ENCODE measurements around the gene KSR1.

DNA sequence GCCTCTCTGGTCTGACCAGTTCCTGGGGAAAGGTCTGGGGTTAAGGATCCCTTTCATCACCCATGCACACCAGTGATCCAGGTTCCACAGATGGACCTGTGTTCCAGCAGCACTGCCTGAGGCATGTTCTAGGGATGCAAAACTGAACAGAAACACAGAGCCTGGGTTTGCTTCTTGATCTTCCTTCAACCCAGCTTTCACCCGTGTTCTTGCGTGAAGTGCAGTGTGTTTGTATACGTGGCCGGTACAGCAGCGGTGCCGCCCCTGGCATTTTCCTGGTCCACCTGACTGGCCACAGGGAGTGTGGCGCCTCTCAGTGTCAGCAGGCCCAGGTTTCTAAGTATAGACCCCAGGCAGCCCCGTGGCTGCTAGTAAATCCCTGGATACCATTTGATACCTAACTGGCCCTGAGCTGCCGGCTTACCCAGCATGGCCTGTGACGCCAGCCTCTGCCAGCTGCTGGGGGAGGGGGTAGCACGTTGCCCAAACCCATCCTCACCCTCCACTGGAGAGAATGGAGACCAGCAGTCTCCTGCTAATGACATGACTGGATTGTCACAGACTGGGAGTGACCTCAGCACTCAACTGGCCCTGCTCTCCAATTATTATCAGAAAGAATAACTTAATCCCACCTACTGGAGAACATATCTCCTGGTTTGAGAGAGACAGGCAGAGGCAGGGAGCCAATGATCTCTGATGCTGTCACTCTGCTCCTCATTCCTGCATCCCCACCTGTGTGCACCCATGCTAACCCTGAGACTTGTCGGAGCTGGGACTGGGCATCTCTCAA, 115.5 kb downstream of the KSR1 start:
- TF ChIP-seq, protein P1, sequence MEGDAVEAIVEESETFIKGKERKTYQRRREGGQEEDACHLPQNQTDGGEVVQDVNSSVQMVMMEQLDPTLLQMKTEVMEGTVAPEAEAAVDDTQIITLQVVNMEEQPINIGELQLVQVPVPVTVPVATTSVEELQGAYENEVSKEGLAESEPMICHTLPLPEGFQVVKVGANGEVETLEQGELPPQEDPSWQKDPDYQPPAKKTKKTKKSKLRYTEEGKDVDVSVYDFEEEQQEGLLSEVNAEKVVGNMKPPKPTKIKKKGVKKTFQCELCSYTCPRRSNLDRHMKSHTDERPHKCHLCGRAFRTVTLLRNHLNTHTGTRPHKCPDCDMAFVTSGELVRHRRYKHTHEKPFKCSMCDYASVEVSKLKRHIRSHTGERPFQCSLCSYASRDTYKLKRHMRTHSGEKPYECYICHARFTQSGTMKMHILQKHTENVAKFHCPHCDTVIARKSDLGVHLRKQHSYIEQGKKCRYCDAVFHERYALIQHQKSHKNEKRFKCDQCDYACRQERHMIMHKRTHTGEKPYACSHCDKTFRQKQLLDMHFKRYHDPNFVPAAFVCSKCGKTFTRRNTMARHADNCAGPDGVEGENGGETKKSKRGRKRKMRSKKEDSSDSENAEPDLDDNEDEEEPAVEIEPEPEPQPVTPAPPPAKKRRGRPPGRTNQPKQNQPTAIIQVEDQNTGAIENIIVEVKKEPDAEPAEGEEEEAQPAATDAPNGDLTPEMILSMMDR (IDR thresholded peaks at IDR 0.05): no peak
- TF ChIP-seq POLR2AphosphoS5 (IDR thresholded peaks at IDR 0.05) (no peak), POLR2A (IDR thresholded peaks at IDR 0.05) (no peak)
